Measurements from ENCODE around the gene NR2E1. TPM values are rescaled to one million over a fixed set of nuclear protein-coding genes. Genes with fewer than 3 reads are reported as not detected.
A peak's percentile ranks its signal among the peaks of the same experiment; 100 is the strongest.

The NR2E1 gene
- total and polyA plus RNA-seq, 2 of the 4 experiments (the other 2 are of a cell fraction), result not detected

DNA sequence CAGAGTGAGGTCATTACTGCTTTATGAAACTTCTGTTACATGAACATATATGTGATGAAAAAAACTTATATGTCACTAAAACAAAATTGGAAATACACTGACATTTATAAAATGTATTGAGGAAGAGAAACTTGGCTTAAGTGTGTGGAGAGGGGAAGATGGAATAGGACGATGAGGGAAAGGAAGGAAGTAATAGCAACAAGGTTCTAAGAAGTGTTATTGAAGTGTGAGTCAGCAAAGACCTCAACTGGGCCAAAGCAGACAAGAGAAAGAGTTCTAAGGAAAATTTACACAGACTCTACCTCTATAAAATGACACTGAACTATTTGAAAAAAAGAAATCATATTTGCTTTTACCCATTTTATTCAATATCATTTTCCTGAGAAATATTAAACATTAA is 56.7 kb downstream of the NR2E1 start:
- Histone ChIP-seq H4K5ac (ENCODE audit: low read depth, low read length) (no peak overlapping the region), H3K9me3 (ENCODE audit: control insufficient read depth, insufficient read depth, low read length) (no peaks in the 10 kb centered on the region), H3K4me2 (ENCODE audit: low read depth, low read length) (no peak overlapping the region), H4K91ac (ENCODE audit: insufficient read depth, low read depth, low read length) (no peak overlapping the region), H4K20me1 (ENCODE audit: insufficient read depth, low read length) (peaks cover 3% of the 10 kb centered on the region), H2AFZ (replicated peaks; ENCODE audit: low read length, poor library complexity) (no peak overlapping the region), H3K56ac (ENCODE audit: extremely low read depth, insufficient read depth, low read length) (no peak overlapping the region), H3K27ac (ENCODE audit: insufficient read depth, low read length) (no peak overlapping the region), H3K18ac (ENCODE audit: low read depth, low read length) (no peak overlapping the region), H3K4ac (ENCODE audit: low read depth, low read length) (no peak overlapping the region), H2BK15ac (ENCODE audit: low read depth, low read length) (no peak overlapping the region), H3K79me1 (ENCODE audit: low read depth in 1 of 2, low read length in 2 of 2) (peaks cover 11 to 24% of the 10 kb centered on the region in 2 experiments; a peak in 3 of 4 replicates), H3K36me3 (ENCODE audit: control insufficient read depth, insufficient read depth, low read length) (peaks cover 8% of the 10 kb centered on the region), H3K9me1 (ENCODE audit: insufficient read depth, low read length) (no peaks in the 10 kb centered on the region), H3K14ac (replicated peaks; ENCODE audit: low read depth, low read length) (no peak overlapping the region), H2BK20ac (ENCODE audit: low read depth, low read length) (no peak overlapping the region), H4K8ac (ENCODE audit: low read depth in 2 of 2, low read length in 2 of 2) (no peak overlapping the region), H3K4me3 (ENCODE audit: insufficient read depth, low read depth, low read length) (no peak overlapping the region), H3K27me3 (ENCODE audit: control insufficient read depth, insufficient read depth, low read length) (no peaks in the 10 kb centered on the region), H3K4me1 (ENCODE audit: control insufficient read depth, insufficient read depth, low read length) (no peaks in the 10 kb centered on the region), H2AK5ac (ENCODE audit: low read depth, low read length) (no peak overlapping the region), H2AK9ac (replicated peaks; ENCODE audit: low read depth, low read length, poor library complexity) (no peak overlapping the region), H2BK120ac (ENCODE audit: low read depth, low read length) (no peak overlapping the region), H3K9ac (ENCODE audit: low read depth, low read length) (no peak overlapping the region), H2BK5ac (ENCODE audit: low read depth, low read length, poor library complexity, severe bottlenecking) (no peak overlapping the region), H3K23ac (ENCODE audit: low read depth, low read length) (no peak overlapping the region)
- ATAC-seq (ENCODE audit: low read depth) (peak; percentile 37), DNase-seq (peak; percentile 43)
- ChIA-PET POLR2A (ENCODE audit: unreplicated experiment) (no interaction called here), CTCF (no interaction called here)
- intact Hi-C loops (cut with micrococcal nuclease), result no loop called here
- no peak for TF ChIP-seq FOS (IDR thresholded peaks at IDR 0.05; ENCODE audit: low read depth, low read length)
- TF ChIP-seq RCOR1 (IDR thresholded peaks at IDR 0.05; ENCODE audit: insufficient replicate concordance, low read length), result no peak
- TF ChIP-seq SMC3 (IDR thresholded peaks at IDR 0.05; ENCODE audit: low read depth, low read length), result no peak
- TF ChIP-seq CHD1 (IDR thresholded peaks at IDR 0.05; ENCODE audit: low read depth, low read length), result no peak
- TF ChIP-seq BHLHE40 (IDR thresholded peaks at IDR 0.05; ENCODE audit: low read depth, low read length), result no peak
- TF ChIP-seq CTCF (conservative IDR thresholded peaks at IDR 0.05; ENCODE audit: low read depth, low read length), result no peak
- TF ChIP-seq MXI1 (IDR thresholded peaks at IDR 0.05; ENCODE audit: borderline replicate concordance, low read depth, low read length), result no peak
- TF ChIP-seq MAZ (IDR thresholded peaks at IDR 0.05; ENCODE audit: borderline replicate concordance, low read depth, low read length), result no peak
- TF ChIP-seq MAFK (IDR thresholded peaks at IDR 0.05; ENCODE audit: low read depth, low read length), result no peak
- TF ChIP-seq RAD21 (IDR thresholded peaks at IDR 0.05; ENCODE audit: low read length), result no peak
- TF ChIP-seq NFE2L2 (IDR thresholded peaks at IDR 0.05; ENCODE audit: low read depth, low read length), result no peak
- TF ChIP-seq ELK1 (IDR thresholded peaks at IDR 0.05; ENCODE audit: borderline replicate concordance, low read depth, low read length), result no peak
- no peak for TF ChIP-seq POLR2A (IDR thresholded peaks at IDR 0.05; ENCODE audit: low read depth, low read length)
- TF ChIP-seq RFX5 (IDR thresholded peaks at IDR 0.05; ENCODE audit: low read depth, low read length), result no peak
- no peak for TF ChIP-seq CEBPB (IDR thresholded peaks at IDR 0.05; ENCODE audit: low read depth, low read length)
- TF ChIP-seq, protein P1, sequence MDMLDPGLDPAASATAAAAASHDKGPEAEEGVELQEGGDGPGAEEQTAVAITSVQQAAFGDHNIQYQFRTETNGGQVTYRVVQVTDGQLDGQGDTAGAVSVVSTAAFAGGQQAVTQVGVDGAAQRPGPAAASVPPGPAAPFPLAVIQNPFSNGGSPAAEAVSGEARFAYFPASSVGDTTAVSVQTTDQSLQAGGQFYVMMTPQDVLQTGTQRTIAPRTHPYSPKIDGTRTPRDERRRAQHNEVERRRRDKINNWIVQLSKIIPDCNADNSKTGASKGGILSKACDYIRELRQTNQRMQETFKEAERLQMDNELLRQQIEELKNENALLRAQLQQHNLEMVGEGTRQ (IDR thresholded peaks at IDR 0.05; ENCODE audit: low read depth, low read length), result no peak
- WGBS, 2 experiments (ENCODE audit: extremely low coverage in 2 of 2, insufficient read length in 1 of 2), result 100% methylated on average over 1 of the region's 1 CpG; no CpG with 5 or more reads in 1 of the 2 experiments
- in situ Hi-C loops (cut with MboI; ENCODE audit: low sequenced_read_pairs), result no loop called here
- BruUV-seq (replicated peaks), result no TSS peak
- dilution Hi-C loops (cut with HindIII; ENCODE audit: low sequenced_read_pairs, unreplicated experiment), result no loop called here

All from IMR-90 (cell line).